Stimulated activated CD4-positive, alpha-beta T cell treated with anti-CD3 and anti-CD28 coated beads, Interleukin-12 subunit alpha, Interleukin-12 subunit beta, amount 100 ng/mL, for 24 hours (primary cell): ENCODE results near the gene NGEF.

Experiments
- DNase-seq, 2 experiments: peaks; one replicate each; pipeline ENCODE4 v3.0.0-alpha.2; 2020; ENCODE audit warnings: low read depth in 2 of 2

The NGEF gene

DNA sequence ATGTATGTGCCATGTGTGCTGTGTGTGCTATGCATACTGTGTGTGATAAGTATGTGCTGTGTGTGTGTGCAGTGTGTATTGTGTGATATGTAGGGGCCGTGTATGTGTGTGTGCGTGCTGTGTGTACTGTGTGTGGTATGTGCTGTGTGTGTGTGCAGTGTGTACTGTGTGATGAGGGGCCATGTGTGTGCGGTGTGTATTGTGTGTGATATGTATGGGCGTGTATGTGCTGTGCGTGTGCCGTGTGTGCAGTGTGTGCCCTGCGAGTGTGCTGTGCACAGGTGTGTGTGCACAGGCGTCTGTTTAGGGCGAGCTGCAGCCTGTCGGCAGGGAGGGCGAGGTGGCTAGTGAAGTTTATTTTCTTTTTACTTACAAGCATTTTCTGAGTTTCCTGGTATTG is 126.9 kb downstream of the NGEF start:
- no peak for DNase-seq

DNA sequence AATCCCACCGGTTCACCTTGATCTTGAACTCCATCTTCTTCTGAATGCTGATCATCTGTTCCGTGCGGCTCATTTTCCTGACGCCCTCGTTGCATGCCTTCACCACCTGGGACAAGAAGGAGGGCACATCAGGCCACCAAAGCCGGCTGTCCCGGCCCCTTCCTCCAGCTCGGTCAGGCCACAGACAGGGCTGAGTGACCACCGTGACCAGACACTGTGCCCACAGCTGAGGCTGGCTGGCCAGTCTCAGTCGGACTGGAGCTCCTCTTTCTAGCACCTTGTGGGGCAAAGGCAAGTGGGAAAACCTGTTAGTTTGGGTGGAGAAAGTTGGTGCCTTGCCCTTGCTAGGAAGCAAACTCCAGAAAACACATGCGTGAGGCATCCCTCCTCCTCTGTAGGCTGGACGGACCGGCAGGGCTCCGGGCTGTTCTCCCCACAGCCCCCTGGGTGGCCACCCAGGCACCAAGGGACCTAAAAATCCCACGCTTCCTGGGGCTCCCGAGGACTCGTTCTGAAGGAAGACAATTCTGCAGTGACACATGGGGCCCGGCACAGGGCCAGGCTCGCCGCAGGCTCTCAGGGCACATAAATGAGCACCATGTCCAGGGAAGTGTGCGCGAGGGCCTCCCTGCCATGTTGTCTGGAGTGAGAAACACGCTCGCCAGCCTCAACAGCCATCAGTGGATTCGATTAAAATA is 127.6 kb downstream of the NGEF start:
- no peak for DNase-seq

DNA sequence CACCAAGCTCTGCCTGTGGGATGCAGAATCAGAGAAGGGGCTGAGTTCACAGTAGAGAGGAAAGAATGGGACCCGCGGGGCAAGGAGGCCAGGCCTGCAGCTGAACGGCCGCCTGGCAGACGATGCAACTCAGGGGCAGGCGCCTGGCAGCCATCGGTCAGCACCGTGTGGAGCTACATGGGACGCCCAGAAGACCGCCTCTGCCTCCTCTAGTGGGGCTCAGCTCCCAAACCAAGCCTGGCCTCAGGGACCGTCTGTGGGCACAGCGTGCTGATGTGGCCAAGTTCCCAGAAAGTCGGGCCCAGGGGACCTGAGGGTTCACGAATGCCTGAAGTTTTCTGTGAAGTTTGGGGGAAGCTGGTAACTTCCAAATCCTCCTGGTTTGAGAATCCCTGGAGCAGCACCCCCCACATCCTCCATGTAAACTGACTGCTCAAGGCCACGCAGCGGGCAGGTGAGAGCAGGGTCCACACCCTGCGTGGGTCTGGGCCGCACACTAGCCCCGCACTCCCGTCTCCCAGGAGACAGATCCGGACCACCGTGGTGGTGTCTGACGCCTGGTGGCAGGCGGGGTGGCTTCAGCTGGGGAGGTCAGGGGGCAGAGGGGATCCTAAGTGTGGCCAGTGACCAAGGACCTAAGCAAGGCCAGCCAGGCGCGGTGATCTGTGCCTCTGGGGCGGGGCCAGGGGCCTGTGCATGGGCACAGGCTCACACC is 128.3 kb downstream of the NGEF start:
- DNase-seq, result no peak

DNA sequence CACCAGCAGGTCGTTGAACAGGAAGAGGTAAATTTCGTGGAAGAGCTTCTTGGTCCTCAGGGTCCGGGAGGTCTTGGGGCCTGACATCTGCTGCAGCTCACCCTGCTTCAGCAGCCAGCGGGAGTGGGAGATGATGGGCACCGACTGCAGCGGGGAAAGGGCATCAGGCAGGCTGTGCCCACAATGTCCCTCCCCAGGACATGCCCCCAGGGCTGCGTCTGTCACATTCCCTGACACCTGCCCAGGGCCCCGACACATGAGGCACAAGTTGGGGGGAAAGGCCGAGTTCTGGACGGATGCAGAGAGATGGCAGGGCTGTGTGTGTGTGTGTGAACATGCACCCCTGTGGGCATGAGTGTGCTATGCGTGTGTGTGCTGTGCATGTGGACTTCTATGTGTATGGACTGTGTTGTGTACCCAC is 129.0 kb downstream of the NGEF start:
- no peak for DNase-seq

DNA sequence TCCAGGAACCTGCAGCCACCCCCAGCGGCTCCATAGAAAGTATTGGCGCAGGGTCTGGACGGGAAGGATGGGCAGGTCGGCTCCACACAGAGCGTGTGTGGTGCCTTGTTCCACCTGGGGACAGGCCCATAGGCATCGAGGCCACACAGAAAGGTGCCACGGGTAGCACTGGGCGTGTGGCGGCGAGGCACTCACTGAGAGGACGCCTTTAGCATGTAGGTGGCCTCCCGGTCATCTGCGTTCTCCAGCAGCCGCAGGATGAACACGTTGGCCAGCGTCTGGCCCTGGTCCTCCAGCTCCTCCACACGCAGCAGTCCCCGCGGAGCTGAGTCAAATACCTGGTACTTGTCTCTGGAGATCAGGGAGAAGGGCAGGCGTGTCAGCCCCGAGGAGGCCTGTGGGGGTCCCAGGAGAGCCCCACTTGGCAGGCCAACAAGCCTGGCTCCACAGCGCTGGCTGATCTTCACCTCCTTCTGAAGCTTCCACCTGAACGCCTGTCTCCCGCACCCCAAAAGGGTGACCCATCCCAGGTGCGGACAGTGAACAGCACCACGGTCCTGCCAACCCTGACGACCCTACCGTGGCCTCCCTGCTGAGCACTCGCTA is 129.8 kb downstream of the NGEF start:
- no peak for DNase-seq

DNA sequence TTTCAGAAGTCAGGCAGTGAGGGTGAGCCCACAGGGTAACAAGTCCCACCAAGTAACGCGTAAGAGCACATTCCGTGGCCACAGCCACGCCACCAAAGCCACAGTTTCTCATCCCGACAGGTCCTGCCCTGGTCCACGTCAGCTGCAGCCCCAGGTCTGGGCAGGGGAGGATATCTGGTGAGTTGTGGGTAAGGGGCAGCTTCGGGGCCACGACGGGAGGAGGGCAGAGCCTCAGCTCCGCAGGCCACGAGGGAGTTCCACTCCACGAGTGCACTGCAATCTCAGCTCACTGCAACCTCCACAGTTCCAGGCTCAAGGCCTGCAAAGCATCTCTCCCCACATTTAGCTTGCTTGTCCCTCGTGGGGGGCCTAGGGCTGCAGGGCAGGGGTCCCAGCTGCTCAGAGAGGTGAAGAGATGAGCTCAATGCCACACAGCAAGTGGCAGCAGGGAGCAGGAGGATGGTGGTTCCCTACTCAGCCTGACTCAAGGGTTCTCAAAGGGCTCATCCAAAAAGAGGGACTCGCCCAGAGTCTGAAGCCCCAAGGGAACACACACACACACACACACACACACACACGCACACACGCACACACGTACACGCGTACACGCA is 130.4 kb downstream of the NGEF start:
- DNase-seq, result no peak

DNA sequence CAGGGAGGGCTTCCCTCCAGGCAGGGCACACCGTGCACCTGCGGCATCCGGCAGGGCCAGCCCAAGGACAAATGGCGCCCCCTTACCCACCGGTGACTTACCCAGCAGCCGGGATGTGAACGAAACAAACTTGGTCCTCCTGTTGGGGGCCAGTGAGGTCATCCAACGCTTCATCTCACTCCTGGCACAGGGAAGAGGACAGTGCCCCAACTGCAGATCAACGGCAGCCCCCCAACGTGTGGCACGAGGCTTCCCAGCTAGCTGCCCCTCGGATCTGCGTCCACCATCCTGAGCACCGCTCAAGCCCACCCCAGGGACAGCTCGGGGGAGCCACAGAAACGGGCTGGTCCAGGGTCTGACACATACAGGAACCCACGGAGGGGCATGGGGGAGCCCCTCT is 131.0 kb downstream of the NGEF start:
- DNase-seq, result no peak

DNA sequence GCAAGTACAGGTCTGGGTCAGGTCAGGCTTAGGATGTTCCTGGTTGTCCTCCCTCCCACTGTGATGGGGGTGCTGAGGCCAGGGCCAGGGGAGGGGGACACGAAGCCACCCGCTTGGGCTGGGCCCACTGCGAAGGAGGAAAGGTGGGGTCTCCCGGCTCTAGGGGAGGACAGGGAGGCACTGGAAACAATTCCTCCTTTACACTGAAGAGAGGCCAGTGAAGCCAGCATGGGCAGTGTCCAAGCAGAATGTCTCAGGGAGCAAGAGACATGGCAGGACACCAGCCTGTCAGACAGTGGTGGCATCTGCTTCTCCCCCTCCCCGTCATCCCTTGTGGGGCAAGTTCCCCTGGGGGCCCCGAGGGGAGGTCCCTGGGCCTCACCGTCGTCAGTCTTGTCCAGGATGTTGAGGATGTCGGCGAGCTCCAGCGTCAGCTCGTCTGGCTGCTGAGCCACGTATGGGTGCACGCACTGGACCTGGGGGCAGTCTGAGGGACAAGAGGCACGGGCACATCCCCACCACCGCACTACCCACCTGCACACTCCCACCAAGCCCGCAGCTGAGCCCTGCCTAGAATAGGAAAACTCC is 132.2 kb downstream of the NGEF start:
- no peak for DNase-seq

DNA sequence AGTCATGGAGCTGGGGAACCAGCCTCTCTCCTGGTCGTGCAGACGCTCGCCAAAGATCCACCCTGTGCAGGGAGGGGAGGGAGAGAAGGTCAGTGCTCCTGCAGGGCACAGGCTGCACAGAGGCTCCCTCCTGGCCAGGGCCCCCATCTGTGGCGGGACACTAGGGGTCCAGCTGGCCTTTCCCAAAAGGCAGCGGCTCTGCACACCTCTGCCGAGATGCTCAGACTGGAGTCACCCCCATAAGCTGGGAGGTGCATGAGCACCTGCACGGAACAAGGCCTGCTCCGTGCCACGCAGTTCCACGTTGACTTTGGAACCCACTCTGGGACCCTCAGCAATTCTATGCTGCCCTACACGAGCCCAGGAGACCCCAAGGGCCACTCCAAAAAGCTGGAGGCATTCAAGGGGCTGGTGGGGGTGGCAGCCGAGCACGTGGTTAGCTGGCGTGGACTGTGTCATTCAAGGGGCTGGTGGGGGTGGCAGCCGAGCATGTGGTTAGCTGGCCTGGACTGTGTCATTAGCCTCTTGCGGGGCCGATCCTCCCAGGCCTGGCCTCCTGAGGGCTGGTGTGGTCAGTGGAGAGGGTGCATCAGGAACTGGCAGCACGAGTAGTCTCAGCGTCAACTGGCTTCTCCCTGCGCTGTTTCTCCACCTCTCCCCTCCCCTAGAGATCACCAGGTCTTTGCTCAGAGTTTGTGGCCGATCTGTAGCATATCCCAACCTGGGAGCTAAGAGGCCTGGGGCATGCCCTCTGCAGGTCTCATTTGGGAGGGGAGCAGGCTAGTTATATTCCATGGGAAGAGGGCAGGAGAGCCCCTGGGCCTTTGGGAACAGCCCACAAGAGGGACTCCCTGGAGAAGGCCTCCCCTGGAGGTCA is 133.2 kb downstream of the NGEF start:
- no peak for DNase-seq

DNA sequence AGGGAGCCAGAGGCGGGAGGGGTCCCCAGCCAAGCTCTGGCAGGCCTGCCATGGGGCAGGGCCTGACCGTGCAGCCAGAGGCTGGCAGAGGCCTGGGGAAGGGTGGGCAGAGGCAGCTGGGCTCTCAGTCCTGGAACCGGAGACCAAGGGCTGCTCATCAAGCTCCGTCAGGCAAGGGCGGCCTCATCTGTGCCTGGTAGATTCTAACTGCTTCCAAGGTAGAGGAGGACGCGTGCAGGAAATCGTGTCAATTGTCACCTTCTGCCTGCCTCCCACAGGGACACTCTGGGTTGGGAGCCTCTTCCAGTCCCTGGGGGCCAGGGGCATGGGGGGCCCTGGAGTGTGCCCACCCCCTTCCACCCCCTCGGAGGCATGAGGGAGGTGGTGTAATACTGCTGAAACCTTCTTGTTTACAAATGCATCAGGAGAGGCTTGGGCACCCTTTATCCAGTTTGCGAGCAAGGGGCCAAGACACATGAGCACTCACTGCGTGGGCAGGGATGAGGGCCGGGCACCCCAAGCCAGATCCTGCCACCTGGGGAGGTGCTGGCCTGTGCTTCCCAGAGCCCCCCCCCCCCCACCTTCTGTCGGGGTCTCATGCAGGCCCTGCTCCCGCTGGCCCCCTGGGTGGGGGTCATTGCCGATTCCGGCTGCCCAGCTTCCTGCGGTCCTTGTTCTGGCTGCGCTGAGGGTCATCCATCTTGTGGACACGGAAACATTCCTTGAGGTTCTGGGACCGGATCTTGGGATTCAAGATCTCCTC is 134.0 kb downstream of the NGEF start:
- no peak for DNase-seq

DNA sequence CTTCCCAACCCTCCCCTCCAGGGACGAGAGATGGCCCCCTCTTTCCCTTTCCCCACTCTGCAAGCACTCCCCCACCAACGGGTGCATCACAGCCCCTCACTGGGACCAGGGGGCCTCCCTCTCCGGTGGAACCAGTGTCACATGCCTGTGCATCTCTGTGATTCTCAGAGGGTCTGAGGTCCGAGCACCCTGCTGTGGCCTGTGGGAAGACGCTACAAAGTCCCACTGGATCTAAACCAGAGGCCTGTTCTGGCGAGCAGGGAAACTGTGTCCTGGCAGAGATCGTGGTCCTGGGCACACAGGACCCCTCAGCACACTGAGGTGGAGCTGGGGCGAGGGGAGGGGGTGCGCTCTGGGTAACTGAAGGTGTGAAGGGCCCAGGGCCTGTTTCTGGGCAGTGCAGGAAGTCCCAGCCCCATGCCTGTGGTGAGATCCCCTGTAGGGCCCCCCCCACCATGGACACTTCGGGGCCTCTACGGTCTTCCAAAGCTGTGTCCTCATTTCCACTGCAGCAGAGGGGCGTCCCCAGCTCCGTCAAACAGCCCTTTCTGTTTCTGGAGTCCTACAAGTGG is 135.0 kb downstream of the NGEF start:
- no peak for DNase-seq

DNA sequence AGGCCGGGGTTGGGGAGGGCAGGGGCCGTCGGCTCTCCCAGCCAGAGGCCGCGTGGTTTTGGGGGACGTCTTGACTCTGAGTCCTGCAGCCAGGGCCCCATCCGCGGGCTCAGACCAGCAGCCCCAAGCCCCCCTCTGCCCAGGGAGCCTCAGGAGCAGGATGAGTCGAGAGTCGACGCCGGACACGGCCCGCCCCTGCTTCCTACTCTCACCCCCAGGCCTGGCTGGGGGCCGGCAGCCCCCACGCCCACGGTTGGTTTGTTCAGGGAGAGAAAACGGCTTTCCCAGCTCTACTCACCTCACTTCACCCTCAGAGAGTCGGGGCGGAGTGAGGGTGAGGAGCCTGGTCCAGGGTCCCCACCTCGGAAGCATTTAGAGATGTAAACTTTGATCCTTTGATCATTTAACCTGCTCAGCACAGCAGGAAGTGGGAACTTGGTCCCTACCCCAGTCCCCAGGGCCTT is 136.0 kb downstream of the NGEF start:
- DNase-seq, result no peak

DNA sequence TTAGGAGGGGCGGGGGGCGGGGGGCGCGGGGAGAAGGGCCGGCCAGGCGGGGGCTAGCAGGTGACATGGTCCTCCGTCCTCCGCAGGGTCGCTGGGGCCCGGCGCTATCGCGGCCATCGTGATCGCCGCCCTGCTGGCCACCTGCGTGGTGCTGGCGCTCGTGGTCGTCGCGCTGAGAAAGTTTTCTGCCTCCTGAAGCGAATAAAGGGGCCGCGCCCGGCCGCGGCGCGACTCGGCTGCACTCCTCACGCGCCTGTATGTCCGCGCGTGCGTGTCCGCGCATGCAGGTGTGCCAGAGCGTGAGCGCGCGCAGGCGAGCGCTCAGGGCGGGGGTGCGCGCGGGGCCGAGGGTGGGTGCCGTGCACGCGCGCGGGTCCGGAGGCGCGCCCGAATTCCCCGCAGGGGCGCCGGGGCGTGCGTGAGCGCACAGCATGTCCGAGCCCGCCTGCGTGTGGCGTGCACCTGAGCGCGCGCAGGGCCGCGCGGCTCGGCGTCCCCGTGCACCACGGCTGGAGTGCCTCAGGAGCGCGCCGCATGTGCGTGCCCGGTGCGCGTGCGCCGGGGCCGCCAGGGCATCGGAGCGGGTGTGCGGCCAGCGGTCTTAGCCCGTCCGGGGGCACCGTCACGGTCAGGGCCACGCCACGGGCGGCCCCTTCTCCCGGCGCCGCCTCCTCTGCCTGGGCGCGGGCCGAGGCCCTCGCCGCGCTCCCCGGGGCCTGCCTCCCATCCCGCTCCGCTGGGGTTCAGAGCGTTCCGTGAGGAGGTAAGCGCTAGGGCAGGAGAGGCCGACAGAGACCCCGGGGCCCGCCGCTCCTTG is 136.7 kb downstream of the NGEF start:
- peak in 1 of 2 experiments; percentile 20 for DNase-seq

DNA sequence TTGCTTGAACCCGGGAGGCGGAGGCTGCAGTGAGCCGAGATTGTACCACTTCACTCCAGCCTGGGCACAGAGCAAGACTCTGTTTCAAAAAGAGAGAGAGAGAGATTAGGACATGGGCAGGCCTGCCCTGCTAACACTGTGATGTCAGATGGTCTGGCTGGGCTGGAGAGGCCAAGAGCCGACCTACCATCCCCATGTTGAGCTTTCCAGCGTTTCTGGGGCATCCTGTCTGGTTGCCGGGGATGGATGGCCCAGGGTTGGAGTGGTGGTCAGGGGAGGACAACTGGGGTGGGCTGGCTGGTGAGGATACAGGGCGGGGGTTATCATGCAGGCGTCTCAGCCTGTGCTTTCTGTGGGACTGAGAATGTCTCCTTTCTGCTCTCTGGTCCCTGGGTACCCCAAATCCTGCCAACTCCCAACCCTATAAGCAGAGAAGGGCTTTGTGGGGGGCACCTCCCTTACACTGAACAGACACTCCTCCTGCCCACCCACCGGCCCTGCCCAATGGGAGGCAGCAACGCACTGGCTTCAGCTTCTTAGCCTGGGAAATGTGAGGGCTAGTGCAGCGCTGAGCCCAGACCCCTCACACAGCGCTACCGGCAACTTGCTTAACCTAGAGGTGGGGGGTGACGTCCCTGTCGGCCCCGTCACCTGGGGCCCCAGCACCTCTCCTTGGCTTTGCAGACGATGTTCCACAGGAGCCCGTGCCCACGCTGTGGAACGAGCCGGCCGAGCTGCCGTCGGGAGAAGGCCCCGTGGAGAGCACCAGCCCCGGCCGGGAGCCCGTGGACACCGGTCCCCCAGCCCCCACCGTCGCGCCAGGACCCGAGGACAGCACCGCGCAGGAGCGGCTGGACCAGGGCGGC is 137.6 kb downstream of the NGEF start:
- no peak for DNase-seq

DNA sequence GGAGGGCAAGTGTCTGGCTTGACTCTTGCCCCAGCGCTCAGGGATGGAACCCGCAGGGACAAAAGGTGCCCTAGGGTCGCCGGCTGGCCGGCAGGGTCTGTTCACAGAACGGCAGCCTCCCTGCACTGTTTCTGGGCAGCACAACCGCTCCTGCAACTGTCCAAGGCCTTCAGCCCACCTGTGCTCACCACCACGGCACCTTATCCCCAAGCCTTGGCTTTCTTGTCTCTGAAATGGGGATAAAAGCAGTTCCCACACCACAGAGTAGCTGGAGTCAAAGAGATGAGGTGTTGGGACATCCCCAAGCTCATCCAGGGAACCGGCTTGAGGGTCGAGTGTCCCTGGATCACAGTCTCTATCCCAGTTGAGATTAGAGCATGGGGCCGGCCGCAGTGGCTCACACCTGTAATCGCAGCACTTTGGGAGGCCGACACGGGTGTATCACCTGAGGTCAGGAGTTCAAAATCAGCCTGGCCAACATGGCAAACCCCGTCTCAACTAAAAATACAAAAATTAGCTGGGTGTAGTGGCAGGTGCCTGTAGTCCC is 138.3 kb downstream of the NGEF start:
- no peak for DNase-seq

DNA sequence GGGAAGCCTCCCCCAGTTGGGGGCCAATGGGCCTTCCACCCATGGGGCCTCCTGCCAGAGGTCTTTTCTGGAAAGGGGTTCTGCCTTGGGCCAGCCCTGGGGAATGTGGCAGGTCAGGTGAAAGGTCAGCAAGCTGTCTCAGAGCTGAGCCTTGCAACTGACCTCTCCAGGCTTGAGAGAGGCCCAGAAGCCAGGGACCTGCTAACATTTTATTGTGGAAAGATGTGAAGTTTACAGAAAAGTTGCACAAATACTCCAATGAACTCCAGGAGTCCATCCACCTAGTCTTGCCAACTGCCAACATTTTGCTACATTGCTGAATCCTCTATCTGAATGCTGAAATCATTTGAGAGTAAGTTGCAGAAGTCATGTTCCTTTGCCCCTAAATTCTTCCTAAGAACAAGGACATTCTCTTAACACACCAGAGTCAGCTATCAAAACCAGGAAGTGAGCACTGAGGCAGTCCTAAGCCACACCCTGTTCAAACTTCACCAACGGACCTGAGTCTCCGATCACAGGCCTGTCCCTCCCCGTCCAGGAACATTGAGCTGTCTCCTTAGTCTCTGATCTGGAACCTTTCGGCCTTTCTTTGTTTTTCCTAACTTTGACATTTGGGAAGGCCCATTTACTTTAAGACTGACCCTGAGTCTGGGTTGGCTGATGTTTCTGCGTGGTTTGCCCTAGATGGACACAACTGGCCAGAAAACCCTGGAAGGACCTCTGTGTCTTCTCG is 139.0 kb downstream of the NGEF start:
- DNase-seq, result no peak

DNA sequence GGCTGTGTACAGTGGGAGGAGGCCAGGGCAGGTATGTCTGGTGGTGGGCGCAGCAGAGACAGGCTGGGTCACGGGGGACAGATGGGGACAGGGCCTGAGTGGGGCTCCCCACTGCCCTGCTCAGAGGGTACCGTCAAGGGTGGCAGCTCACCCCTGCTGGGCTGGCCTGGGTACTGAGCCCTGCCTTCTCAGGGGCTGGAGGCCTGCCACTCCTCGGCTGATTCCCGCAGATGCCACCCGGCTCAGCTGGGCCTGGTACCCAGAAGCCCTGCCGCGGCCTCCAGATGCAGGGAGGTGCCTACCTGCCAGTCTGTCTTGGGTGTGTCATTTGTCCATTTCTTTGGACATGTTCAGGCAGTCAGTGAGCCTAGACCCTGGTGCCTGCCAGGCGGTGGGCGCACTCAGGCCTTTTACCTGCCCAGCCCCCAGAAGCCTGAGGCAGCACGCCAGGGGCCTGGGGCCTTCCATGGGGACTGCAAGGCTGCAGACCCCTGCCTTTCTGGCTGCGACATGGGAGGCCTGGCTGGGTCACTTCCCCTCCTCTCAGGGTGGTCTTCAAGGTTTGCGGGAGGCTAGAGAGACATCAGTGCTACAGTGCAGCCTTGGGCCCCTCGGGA is 139.7 kb downstream of the NGEF start:
- no peak for DNase-seq
